DMS53 treated with DMSO at 0.1 percent for 48 hours (cell line): ENCODE data around the gene STK36.

ENCODE experiments used
- DNase-seq: peaks from one replicate; lab custom pipeline; 2025; ENCODE audit not compliant: unreplicated experiment; lab: John Stamatoyannopoulos, UW

STK36 gene

DNA sequence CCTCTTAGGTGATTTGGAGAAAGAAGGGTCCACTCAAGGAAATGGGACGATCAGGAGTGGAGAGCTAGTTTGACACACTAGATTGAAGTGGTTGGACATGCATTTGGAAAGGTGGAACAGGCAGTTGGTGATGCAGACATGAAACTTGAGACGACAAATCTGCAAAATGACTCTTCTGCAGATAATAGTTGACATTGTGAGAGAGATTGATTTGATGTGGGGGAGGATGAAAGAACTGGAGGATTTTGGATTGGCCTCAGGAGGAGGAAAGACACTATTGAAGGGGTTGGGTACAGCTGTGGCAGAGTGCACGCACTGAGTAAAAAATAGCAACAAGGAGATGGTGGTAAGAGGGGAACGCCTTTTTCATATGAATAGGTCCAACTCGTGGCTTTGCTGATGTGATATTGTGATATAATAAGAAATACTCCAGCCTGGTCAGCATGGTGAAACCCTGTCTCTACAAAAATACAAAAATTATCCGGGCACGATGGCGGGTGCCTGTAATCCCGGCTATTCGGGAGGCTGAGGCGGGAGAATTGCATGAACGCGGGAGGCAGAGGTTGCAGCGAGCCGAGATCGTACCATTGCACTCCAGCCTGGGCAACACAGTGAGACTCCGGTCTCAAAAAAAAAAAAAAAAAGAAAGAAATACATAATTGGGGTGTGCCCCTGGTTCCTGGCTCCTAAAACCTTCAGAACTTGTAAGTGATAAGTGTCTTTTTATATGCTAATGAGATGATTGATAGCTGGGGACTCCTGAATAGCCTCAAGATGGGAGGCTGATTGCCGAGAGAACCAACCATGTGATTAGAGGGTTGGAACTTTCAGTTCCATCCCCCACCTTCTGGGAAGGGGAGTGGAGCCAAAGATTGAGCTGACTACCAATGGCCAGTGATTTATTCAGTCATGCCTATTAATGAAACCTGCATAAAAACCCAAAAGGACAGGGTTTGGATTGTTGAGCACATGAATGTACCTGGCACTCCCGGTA, 48.5 kb downstream of the STK36 start:
- no peak for DNase-seq

DNA sequence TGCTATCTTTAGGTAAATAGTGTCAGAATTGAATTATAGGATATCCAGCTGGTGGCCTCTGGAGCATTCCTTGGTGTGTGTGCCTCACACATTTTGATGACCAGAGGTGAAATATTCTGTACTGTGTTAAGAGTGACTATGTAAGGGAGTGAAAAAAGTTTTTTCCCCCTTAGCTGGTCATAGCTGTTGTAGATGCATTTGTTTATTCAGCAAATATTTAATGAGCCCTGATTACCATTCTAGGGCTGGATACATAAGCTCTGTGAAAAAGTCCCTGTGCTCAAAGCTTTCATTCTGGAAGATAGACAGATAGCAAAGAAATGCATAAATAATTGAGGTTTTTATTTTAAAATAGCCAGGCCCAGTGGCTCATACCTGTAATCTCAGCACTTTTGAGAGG, 49.6 kb downstream of the STK36 start:
- DNase-seq: no peak

DNA sequence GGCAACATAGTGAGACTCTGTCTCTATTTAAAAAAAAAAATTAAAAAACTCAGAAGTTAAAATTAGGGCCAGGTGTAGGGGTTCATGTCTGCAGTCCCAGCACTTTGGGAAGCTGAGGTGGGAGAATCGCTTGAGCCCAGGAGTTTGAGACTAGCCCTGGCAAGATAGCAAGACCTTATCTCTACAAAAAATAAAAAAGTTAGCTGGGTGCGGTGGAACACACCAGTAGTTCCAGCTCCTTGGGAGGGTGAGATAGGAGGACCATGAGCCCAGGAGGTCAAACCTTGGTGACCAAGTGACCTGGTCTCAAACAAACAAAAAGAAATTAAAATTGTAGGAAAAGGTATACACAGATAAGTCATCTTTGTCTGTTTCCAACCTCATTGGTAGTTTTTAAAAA, 50.0 kb downstream of the STK36 start:
- no peak for DNase-seq

DNA sequence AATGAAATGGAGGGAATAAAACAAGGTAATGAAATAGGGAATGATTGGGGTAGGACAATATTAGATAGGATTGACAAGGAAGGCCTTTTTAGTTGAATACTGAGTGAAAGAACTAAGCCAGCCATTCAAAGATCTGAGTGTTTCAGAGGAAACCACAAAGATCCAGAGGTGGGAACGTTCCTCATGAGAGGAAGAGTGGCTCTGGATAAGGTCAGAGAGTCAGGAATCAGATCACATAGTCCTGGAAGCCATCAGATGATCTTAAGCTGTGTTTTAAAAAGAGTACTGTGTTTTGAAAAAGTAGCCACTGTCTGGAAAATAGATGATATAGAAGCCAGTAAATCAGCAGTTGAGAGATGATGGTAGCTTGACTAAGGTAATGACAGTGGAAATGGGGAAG, 50.5 kb downstream of the STK36 start:
- no peak for DNase-seq

DNA sequence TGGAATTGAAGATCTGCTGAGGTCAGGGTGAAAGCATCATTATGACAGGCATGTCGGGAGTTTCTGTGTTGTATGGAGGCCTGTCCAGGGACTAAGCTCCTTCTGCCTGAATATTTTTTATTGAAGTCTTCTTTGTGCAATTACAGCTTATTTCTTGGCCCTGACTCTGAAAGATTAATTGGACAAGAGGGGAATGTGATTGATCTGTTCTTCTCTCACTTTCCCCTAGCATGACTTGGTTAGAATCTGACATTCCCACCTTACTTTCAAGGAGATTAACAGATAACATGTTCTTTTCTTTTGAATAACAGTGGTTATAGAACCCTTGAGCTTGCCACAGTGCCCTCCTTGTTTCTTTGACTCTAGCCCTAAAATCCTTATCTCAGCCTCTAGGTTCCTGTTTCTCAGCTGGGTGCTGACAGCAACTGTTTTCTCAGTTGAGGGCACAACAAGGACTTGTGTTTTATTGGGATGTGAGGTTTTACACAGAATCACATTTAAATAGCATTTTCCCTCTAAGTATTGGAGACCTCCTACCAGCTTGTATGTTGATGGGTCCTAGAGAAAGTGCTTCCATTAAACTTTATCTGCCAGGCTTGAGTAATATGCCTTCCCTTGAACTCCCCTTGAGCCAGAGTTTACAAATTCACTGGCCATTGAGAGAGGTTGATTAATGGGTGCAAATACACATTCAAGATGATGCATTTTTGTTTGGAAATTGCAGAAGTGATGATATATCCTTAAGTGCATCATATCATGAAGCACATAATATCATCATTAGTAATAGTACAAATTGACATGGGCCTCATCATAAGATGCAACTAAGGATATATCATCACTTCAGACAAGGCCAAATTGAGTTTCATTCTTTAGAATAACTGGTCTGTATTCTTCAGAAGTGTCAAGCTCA, 51.2 kb downstream of the STK36 start:
- no peak for DNase-seq

DNA sequence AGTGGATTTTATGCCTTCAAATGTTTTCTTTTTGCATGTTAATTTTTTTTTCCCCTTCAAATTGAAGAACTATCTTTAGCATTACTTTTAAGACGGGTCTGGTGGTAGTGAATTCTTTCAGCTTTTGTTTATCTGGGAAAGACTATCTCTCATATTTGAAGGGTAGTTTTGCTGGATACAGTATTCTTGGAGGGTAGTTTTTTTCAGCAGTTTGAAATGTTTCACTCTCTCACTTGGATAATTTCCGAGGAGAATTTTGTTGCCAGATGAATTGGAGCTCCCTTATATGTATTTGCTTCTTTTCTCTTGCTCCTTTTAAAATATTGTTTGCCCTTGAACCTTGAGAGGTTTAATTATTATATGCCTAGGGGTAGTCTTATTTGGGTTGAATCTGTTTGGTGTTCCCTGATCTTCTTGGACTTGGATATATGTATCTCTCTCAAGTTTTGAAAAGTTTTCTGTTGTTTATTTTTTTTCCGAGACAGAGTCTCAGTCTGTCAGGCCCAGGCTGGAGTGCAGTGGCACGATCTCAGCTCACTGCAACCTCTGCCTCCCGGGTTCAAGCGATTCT, 54.2 kb downstream of the STK36 start:
- no peak for DNase-seq

DNA sequence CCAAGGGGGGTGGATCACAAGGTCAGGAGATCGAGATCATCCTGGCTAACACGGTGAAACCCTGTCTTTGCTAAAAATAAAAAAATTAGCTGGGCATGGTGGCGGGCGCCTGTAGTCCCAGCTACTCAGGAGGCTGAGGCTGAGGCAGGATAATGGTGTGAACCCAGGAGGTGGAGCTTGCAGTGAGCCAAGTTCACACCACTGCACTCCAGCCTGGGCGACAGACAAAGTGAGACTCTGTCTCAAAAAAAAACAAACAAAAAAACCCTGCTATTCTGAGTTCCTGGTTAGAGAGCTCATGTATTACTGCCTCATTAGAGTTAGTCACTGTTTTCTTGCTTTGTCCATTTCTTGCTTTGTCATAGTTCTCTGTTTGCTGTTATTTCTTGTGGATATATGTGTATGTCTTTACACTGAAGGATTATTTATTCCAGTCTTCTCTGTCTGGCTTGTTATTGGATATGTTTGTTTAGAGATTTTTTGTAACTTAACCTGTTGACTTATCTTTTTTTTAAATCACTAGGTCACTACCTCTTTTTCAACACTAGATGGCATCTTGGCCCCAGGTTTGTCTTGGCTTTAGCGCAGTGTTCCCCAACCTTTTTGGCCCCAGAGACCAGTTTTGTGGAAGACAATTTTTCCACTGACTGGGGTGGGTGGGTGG, 55.7 kb downstream of the STK36 start:
- peak; percentile 47 for DNase-seq

DNA sequence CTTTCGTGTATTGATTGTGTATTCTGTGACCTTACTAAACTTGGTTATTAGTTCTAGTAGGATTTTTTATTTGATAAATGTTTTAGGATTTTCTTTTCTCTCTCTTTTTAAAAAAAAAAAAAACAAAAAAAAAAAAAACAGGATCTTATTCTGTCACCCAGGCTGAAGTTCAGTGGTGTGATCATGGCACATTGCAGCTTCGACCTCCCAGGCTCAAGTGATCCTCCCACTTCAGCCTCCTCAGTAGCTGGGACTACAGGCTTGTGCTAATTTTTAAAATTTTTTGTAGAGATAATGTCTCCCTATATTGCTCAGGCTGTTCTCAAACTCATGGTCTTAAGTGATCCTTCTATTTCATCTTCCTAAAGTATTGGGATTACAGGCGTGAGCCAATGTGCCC, 57.8 kb downstream of the STK36 start:
- DNase-seq: no peak

DNA sequence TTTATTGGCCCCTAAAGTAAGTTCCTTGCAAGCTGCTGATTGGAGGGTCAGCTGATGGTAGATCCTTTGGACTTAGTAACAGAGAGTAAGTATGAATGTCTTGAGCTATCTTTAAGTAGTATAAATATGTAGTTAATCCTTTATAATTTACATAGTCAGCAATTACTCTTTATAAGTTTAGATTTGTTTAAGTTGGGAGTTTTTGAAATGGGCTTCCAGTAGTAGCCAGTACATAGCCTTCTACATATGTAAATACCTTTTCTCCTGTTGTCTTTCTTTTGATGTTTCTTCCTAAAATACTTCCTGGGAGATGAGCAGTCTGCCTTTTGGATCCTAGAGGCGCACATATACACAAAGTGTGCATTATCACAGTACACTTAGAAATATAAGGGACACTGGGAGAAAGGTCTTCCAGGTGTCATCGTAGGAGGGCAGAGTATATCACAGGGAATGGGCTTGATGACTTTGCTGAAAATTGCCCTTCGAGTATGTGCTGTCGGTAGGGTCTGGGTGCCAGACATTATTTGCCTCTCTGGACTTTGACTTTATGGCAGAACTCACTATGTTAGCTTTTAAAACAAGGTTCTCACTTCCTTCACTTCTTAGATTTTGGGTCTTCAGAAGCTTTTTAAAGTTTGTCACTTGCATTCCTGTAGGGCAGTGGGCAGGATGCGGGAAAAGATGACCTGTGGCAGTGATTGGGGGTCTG, 60.3 kb downstream of the STK36 start:
- DNase-seq: no peak

DNA sequence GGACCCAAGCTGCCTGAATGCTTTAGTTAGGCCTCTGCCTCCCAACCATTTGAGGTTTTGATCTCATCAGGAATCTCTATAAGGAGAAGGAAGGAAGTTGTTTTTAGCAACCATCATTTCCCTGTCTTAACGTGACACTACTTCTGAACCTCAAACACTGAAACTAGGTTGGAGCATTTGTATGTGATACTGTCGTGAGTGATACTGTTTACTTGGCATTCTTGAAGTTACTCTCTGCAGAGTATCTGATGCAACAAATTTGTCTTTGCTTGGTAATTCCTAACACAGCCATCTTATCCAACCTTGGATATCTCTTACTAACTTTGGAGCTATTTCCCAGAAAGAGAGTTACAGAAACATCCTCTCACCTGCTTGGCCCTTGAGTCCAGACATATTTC, 60.9 kb downstream of the STK36 start:
- no peak for DNase-seq

DNA sequence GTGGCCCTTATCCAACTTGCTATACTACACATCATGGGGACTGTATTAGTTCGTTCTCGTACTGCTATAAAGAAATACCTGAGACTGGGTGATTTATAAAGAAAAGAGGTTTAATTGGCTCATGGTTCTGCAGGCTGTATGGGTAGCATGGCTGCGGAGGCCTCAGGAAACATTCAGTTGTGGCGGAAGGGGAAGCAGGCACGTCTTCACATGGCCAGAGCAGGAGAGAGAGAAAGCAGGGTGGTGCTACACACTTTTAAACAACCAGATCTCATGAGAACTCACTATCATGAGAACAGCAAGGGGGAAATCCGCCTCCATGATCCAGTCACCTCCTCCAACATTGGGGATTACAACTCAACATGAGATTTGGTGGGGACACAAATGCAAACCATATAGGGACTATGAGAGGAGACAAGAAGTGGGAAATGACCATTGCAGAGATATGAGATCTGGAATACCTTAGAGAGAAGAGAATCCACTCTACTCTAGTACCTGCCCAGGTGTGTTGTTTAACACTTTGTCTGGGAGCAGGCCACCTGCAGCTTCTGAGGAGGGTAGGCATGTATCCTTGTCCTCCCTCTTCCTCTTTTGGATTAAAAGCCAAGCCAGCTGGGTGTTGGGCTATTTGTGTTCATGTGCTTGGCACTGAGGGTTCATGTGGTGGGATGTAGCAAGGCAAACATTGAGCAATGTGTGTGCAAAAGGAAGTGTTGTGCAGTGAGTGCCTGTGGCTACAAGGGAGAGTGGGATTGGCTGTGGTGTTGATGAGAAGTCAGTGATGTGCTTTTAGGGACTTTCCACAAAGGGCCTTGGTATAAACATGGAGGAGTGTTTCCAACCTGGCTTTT, 61.5 kb downstream of the STK36 start:
- no peak for DNase-seq

DNA sequence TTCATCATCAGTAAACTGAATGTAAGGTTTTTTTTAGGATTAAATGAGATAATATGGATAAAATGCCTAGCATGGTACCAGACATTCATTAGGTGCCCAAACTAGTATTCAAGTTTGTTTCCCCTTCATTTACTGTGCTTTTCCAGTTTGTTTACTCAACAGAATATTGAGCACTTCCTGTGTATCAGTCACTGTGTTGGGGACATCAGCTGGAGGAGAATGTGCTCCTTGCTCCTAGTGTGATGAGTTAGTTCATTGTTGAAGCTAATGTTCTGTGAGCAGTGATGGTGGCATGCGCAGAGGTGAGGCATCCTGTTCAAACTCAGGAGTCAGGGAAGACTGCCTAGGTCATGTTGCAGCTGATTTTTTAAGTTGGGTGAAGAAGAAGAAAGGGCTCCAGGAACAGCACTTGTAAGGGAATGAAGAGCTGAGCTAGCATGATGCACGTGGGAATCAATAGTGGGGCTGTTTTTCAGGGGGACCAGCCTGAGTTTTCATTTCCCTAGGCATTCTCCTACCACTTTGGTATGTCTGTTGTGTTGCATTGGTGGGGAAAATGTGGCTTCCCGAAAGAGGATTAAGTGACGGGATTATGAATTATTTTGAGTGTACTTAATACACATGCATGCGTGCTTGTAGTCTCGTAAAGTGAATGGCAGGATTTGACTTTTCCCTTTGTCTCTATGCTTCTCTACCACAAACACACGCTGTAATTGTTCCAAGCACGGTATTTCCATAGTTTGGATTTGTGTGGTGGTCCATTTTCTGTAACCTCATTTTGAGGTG, 62.5 kb downstream of the STK36 start:
- DNase-seq: no peak

DNA sequence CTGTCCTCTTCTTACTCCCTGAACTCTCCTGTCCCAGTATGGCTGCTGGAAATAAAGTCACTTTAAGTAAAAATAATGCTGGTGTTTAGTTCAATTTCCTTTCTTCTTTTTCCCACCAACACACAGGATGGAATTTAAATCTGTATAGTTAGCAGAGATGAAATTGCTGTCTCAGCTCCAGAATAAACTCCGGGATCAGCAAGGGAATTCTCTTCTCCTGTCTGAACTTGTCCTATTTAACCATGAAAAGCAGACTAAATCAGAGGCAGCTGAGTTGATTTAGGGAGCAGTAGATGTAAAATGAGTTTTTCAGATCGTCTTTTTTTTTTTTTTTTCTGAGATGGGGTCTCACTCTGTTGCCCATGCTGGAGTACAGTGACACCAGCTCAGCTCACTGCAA, 64.6 kb downstream of the STK36 start:
- DNase-seq: no peak

DNA sequence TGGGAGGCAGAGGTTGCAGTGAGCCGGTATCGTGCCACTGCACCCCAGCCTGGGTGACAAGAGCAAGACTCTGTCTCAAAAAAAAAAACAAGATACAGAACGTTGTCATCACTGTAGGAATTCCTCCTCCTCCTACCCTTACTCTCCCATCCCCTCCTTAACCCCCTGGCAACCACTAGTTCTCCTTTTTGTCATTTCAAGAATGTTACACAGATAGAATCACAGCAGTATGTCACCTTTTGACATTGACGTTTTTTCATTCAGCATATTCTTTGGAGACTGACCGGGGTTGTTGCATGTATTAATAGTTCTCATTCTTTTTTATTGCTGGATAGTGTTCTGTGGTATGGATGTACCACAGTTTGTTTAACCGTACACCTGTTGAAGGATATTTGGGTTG, 71.2 kb downstream of the STK36 start:
- no peak for DNase-seq

DNA sequence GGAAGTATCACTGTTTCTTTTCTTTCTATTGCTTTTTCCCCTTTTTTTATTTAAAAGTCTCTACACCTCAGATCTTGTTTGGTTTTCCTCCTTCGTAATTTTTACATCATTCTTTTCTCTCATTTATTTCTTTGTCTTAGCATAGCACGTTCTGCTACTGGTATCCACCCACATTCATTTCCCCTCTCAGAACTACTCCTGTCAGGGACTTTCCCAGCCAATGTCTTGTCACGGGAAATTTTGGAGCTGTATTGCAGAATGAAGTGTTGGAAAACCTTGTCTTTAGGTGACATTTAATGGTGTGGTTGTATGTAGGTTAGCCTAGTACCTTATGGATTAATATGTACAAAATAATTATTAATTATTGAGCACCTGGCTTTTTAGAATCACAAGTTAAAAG, 72.7 kb downstream of the STK36 start:
- DNase-seq: no peak

DNA sequence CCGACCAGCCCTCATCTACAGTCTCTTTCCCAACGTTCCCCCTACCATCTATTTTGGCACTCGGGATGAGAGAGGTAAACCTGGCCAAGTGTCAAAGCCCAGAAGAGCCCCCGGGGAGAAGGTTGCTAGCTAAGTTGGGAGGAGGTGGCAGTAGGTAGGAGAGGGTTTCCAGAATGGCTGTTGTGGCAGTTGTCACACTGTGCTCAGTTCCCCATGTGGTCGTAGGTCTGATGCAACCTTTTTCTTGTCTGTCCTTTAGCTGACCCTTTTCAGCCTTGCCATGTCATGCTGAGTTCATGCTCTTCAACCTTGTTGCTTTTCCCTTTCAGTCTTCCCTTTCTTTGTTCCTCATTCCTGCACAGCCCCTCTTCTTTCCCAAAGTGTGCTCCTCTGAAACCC, 73.3 kb downstream of the STK36 start:
- DNase-seq: no peak

DNA sequence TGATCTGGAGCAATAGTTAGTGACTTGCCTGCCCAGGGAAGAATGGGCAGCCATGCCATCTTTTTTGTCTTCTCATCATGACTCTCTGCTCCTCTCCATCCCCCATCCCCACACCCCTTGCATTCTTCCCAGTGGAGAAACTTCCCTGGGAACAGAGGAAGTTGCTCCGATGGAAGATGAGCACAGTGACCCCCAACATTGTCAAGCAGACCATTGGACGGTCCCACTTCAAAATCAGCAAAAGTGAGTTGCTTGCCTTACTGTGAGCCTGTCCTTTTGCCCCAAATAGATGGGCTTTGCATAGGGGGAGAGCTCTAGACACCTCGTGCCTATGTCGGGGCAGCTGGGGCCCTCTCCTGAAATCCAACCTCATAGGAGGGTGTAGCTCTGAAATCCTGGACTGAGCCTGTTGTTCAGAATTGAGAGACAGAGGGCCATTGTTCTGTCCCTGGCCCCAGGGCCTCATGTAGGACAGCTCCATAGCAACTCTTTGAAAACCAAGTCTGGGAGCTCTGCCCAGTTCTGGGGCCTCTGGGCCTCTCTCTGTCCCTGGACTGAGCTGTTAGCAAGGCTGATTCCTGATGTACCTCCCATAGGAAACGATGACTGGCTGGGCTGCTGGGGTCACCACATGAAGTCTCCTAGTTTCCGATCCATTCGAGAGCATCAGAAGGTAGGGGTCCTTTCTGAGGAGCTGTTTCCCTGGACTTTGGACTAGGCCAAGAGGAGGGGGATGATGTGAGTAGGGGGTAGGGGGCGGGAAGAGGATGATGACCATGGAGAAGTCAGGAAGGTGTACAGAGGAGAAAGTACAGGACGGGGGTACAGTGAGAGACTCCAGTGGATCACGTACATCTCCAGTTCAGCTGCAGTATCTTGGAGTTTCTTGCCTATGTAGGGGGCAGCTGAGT, 73.9 kb downstream of the STK36 start:
- DNase-seq: no peak

DNA sequence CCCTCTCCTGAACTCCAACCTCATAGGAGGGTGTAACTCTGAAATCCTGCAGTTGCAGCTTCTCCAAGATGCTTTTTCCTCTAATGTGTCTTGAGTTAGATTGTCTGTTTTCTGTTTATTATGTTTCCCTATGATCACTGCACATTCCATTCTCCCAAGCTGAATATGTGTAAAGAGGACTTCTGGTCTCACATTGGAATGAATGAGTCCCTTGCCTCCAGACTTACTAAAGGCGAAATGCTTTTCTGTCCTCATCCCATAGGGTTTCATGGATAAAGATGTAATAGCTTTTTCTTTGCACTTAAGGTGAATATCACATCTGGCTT, 74.5 kb downstream of the STK36 start:
- no peak for DNase-seq
